LNCAP (cell line): ENCODE results near the gene SUSD5.

Experiments used
- TF ChIP-seq, protein P1 (sequence below): fragments of 450-650 bp; IDR thresholded peaks from 2 replicates; pipeline ENCODE4 v1.5.1; 2017; ENCODE audit warnings: mild to moderate bottlenecking

The SUSD5 gene

DNA sequence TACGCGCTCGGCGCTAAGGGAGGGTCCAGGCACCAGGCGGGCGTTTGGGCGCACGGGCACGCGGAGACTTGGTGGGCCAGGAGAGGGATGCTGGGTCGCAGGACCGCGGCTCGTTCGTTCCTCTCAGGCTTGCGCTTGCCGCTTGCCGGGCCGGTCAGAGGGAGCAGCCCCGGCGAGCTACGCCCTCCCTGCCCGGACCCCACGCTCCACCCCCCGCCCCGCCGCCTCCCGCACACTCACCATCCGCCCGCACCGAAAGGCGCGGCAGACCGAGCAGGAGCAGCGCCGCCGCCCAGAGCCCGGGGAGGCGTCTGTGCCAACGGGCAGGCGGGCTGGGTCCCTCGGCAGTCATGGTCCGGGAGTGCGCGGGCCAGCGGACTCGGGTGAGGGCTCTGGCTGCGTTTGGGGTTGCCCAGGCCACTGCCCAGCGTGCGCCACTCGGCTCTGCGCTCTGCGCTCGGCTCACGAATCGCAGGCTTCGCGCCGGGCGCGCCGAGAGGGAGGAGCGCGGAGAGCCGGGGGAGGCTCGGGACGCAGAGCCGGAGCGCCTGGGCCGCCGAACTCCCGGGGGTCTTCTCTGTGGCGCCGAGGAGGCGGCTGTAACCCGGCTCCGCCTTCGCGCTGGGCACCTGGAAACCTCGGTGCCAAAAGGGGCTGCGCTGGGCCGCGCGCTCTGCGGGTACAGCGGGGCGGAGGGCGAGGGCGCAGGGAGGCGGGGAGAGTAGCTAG, at the start of gene SUSD5:
TSS of gene SUSD5 (minus strand) at position 365 of the 729 bp plus-strand sequence. CDS start at position 352, 13 bp downstream.
- TF ChIP-seq, protein P1, sequence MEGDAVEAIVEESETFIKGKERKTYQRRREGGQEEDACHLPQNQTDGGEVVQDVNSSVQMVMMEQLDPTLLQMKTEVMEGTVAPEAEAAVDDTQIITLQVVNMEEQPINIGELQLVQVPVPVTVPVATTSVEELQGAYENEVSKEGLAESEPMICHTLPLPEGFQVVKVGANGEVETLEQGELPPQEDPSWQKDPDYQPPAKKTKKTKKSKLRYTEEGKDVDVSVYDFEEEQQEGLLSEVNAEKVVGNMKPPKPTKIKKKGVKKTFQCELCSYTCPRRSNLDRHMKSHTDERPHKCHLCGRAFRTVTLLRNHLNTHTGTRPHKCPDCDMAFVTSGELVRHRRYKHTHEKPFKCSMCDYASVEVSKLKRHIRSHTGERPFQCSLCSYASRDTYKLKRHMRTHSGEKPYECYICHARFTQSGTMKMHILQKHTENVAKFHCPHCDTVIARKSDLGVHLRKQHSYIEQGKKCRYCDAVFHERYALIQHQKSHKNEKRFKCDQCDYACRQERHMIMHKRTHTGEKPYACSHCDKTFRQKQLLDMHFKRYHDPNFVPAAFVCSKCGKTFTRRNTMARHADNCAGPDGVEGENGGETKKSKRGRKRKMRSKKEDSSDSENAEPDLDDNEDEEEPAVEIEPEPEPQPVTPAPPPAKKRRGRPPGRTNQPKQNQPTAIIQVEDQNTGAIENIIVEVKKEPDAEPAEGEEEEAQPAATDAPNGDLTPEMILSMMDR = no peak

DNA sequence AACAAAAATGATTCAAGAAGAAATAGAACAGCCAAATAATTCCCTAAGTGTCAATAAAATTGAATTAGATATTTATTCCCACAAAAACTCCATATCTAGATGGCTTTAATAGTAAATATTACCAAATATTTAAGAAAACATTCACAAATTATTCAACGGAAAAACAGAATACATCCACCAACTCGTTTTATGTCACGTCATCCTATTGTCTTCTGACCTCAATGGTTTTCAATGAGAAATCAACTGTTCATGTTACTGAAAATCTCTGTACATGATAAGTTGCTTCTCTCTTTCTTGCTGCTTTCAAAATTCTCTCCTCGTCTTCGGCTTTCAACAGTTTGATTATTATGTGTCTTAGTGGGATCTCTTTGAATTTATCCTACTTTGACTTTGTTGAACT, 41.5 kb upstream of the SUSD5 start:
- TF ChIP-seq, protein P1 = no peak

DNA sequence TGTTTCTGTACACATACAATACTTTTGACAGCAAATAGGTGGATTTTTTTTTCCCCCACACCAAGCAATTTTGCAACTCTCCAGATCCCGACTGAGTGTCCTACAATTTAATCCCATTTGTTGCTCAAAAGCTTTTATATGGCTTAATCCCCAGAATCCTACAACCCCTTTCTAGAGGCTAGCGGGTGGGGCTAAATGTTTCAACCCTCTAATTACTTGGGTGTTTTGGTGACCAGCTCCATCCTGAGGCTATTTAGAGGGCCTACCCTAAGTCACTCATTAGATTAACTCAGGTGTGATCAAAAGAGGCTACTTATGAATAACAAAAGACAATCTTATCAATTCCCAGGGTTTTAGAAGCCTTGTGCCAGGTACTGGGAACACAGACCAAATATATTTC, 37.6 kb upstream of the SUSD5 start:
- TF ChIP-seq, protein P1 = no peak

DNA sequence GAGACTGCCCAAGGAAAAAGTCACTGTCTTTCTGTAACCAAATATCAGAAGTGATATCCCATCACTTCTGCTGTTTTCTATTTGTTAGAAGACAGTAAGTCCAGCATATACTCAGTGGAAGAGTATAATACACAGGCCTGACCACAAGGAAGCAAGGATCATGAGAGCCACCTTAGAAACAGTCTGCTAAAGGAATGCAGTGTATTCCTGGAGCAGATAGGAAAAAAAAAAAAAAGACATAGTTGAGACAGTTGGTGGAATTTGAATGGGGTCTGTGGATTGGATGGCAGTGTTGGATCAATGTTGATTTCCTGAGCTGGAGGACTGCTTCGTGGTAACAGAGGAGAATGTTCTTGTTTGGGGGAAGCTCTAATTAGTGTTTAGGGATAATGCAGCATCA, 32.1 kb upstream of the SUSD5 start:
- TF ChIP-seq, protein P1 = no peak

DNA sequence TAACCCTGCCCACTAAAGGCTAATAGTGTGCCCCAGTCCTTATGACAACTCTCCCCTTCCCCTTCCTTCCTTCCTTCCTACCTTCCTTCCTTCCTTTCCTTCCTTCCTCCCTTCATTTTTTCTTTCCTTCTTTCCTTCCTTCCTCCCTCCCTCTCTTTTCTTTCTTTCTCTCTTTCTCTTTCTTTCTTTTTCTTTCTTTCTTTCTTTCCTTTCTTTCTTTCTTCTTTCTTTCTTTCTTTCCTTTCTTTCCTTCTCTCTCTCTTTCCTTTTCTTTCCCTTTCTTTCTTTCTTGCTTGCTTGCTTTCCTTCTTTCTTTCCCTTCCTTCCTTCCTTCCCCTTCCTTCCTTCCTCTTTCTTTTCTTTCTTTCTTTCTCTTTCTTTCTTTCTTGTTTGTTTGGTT, 28.2 kb upstream of the SUSD5 start:
- TF ChIP-seq, protein P1 = no peak

DNA sequence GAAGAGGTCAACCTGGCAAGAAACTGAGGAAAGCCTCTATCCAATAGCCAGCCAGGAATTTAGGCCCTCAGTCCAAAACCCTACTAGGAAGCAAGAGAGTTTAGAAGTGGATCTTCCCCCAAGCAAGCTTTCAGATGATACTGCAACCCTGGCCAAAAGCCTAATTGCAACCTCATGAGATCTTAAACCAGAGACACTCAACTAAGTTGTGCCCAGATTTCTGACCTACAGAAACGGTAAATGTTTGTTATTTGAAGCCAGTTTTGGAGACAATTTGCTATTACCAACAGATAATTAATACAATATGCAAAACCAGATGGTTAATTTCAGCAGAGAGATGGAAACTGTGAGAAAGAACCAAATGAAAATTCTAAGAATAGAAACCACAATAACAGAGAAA, 21.7 kb upstream of the SUSD5 start:
- TF ChIP-seq, protein P1 = no peak

DNA sequence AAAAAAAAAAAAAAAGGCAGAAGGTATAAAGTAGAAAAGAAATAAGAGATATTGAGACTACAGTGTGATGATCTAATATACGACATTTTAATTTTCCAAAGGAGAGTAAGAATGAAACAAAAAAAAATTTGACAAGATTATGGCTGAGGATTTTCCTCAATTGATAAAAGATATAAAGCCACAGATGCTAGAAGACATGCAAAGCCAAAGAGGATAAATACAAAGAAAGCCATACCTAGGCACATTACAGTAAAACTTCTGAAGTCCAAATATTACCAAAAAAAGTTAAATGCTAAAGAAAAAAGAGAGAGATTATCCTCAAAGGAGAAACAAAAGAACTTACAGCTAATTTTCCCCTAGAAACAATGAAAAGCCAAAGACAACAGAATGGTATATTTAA, 20.3 kb upstream of the SUSD5 start:
- TF ChIP-seq, protein P1 = no peak

DNA sequence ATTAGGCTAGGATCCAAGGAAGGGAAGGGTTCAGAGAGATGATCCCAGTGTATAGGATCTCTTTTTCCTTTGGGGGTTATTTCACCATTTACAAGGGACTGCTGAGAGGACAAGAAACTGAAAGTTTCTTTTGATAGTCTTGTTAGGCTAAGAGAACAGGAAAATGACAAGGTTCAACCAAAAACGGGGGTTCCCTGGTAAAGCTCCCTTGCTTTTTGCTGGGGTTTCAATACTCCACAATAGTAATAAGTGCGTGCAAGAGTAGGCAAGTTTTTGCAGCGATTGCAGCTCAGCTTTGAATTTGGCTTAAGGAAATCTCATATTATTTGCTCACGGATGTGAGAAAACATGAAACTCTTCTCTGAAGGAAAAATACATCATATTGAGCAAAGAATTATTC, 18.8 kb upstream of the SUSD5 start:
- TF ChIP-seq, protein P1 = no peak
